HCT116 (cell line): ENCODE data around the gene ANKRD29. TPM values are rescaled to one million over a fixed set of nuclear protein-coding genes. Genes with fewer than 3 reads are reported as not detected.
A peak's percentile ranks its signal among the peaks of the same experiment; 100 is the strongest.

Experiments
- ATAC-seq: fragments of 200-7000 bp; cut with Tn5 transposase; 2 replicates; pipeline ENCODE4 v1.9.1; 2020; ENCODE audit warnings: mild to moderate bottlenecking, moderate library complexity
- BruUV-seq: library from RNA; stranded (reverse); fragments of 400-500 nt; replicated peaks from 2 replicates; lab custom pipeline; 2021; lab: Mats Ljungman, UMichigan
- CTCF ChIA-PET: fragments of 300-600 bp; sonication (Branson Sonifier 250); formaldehyde crosslinking; loops from one replicate; lab custom pipeline; 2021; ENCODE audit warnings: antibody characterized with exemption; lab: Charles Lee
- POLR2A ChIA-PET: fragments of 300-600, 350-600 bp; sonication (Branson Sonifier 250); formaldehyde crosslinking; loops from one replicate; lab custom pipeline; 2021; ENCODE audit warnings: antibody characterized with exemption; lab: Charles Lee
- RAD21 ChIA-PET, 2 experiments: fragments of 300-600 bp; sonication (Branson Sonifier 250); formaldehyde crosslinking; loops; one replicate each; lab custom pipeline; 2023; ENCODE audit warnings: low total read pairs in 2 of 2; ENCODE audit not compliant: uncharacterized antibody in 2 of 2, unreplicated experiment in 2 of 2, low non-redundant PET in 1 of 2; lab: Charles Lee
- DNase-seq: peaks from one replicate; pipeline ENCODE4 v3.0.0-alpha.2; 2010; ENCODE audit warnings: low read depth, low spot score
- H2AFZ ChIP-seq: fragments of 200-600 bp; shearing (Covaris generic), sonication (generic); 2 replicates; pipeline ENCODE4 v1.6.1; 2017; ENCODE audit warnings: low read depth, mixed run types, mixed read lengths, antibody characterized with exemption, low read length; ENCODE audit not compliant: poor library complexity, severe bottlenecking
- H3K27ac ChIP-seq: 2 replicates; pipeline ENCODE4 v1.5.1; 2012; ENCODE audit warnings: low read depth, low read length
- H3K27me3 ChIP-seq: fragments of 200-600 bp; sonication (generic); 2 replicates; pipeline ENCODE4 v1.6.1; 2016; ENCODE audit warnings: mixed run types, low read length, mixed read lengths; ENCODE audit not compliant: insufficient read depth
- H3K36me3 ChIP-seq, 2 experiments: fragments of 200-500 bp in 1 of 2; fragments of 200-600 bp in 1 of 2; sonication (Bioruptor generic) in 1 of 2; sonication (generic) in 1 of 2; 2 replicates each; pipeline versions ENCODE4 v1.5.1 to v1.6.1; 2014 to 2016; ENCODE audit warnings: low read length in 2 of 2, inconsistent platforms in 1 of 2, mixed read lengths in 1 of 2, mixed run types in 1 of 2; ENCODE audit not compliant: insufficient read depth in 2 of 2, control insufficient read depth in 1 of 2
- H3K4me1 ChIP-seq, 2 experiments: fragments of 200-600 bp in 1 of 2; sonication (generic) in 1 of 2; 2 replicates each; pipeline versions ENCODE4 v1.5.1 to v1.6.1; 2012 to 2017; ENCODE audit warnings: low read length in 2 of 2, inconsistent platforms in 1 of 2, mild to moderate bottlenecking in 1 of 2, mixed read lengths in 1 of 2, mixed run types in 1 of 2, moderate library complexity in 1 of 2; ENCODE audit not compliant: insufficient read depth in 2 of 2, control insufficient read depth in 1 of 2
- H3K4me2 ChIP-seq: fragments of 200-600 bp; sonication (generic); 2 replicates; pipeline ENCODE4 v1.6.1; 2017; ENCODE audit warnings: mixed run types, low read length, mixed read lengths
- H3K4me3 ChIP-seq, 2 experiments: fragments of 200-600 bp in 1 of 2; sonication (generic) in 1 of 2; replicated peaks in 1 of 2; 2 replicates each; pipeline ENCODE4 v1.5.1; 2011 to 2016; ENCODE audit warnings: low read length in 2 of 2, control low read depth in 1 of 2, low read depth in 1 of 2, mild to moderate bottlenecking in 1 of 2, mixed read lengths in 1 of 2, mixed run types in 1 of 2
- H3K79me2 ChIP-seq: fragments of 200-600 bp; sonication (generic); 2 replicates; pipeline ENCODE4 v1.6.1; 2017; ENCODE audit warnings: mild to moderate bottlenecking, mixed run types, low read length, moderate library complexity, mixed read lengths; ENCODE audit not compliant: insufficient read depth
- H3K9ac ChIP-seq: fragments of 200-600 bp; sonication (generic); 2 replicates; pipeline ENCODE4 v1.6.1; 2016; ENCODE audit warnings: low read length, mixed read lengths
- H3K9me2 ChIP-seq: fragments of 200-600 bp; sonication (generic), shearing (Covaris generic); 2 replicates; pipeline ENCODE4 v1.6.1; 2017; ENCODE audit warnings: mixed run types, mild to moderate bottlenecking, moderate library complexity; ENCODE audit not compliant: insufficient read depth
- H3K9me3 ChIP-seq, 2 experiments: fragments of 200-500 bp in 1 of 2; fragments of 200-600 bp in 1 of 2; sonication (Bioruptor generic) in 1 of 2; sonication (generic) in 1 of 2; 2 replicates each; pipeline ENCODE4 v1.6.1; 2014 to 2017; ENCODE audit warnings: low read length in 2 of 2, mixed read lengths in 2 of 2, inconsistent platforms in 1 of 2, low read depth in 1 of 2, mild to moderate bottlenecking in 1 of 2, mixed run types in 1 of 2, moderate library complexity in 1 of 2; ENCODE audit not compliant: control insufficient read depth in 1 of 2, insufficient read depth in 1 of 2
- H4K20me1 ChIP-seq: fragments of 200-600 bp; sonication (generic), shearing (Covaris generic); 2 replicates; pipeline ENCODE4 v1.6.1; 2017; ENCODE audit warnings: mixed run types, mild to moderate bottlenecking, moderate library complexity; ENCODE audit not compliant: insufficient read depth
- CBX3 ChIP-seq: IDR thresholded peaks from 2 replicates; pipeline ENCODE4 v1.6.1; 2012; ENCODE audit warnings: low read depth
- CEBPB ChIP-seq: IDR thresholded peaks from 2 replicates; pipeline ENCODE4 v1.6.1; 2012; ENCODE audit warnings: low read depth
- CTCF ChIP-seq, 3 experiments: fragments of 200-600 bp in 1 of 3; sonication (generic) in 1 of 3; IDR thresholded peaks in 2 of 3; conservative IDR thresholded peaks in 1 of 3; 2 replicates each; pipeline ENCODE4 v1.5.1; 2012 to 2017; ENCODE audit warnings: low read depth in 2 of 3, low read length in 2 of 3, antibody characterized with exemption in 1 of 3, borderline replicate concordance in 1 of 3, control low read depth in 1 of 3, mild to moderate bottlenecking in 1 of 3, mixed read lengths in 1 of 3, mixed run types in 1 of 3, moderate library complexity in 1 of 3; ENCODE audit not compliant: insufficient read depth in 1 of 3
- EGR1 ChIP-seq: IDR thresholded peaks from 2 replicates; pipeline ENCODE4 v1.6.1; 2012; ENCODE audit warnings: low read depth
- EZH2 ChIP-seq: fragments of 200-600 bp; sonication (generic); IDR thresholded peaks from 2 replicates; pipeline ENCODE4 v1.6.1; 2017; ENCODE audit warnings: antibody characterized with exemption, mixed run types
- EZH2phosphoT487 ChIP-seq: fragments of 200-600 bp; IDR thresholded peaks from 2 replicates; pipeline ENCODE4 v1.6.1; 2018; ENCODE audit warnings: antibody characterized with exemption, borderline replicate concordance
- FOSL1 ChIP-seq: IDR thresholded peaks from 2 replicates; pipeline ENCODE4 v1.6.1; 2012; ENCODE audit warnings: low read depth
- JUND ChIP-seq: IDR thresholded peaks from 2 replicates; pipeline ENCODE4 v1.6.1; 2012
- MAX ChIP-seq: IDR thresholded peaks from 2 replicates; pipeline ENCODE4 v1.6.1; 2012
- POLR2A ChIP-seq: IDR thresholded peaks from 2 replicates; pipeline ENCODE4 v1.7.0; 2011; ENCODE audit warnings: borderline replicate concordance; ENCODE audit not compliant: insufficient read depth, insufficient read length; ENCODE audit errors: extremely low read depth
- POLR2AphosphoS5 ChIP-seq: IDR thresholded peaks from 2 replicates; pipeline ENCODE4 v1.6.1; 2011; ENCODE audit warnings: mild to moderate bottlenecking, low read depth, low read length, moderate library complexity
- RAD21 ChIP-seq: IDR thresholded peaks from 2 replicates; pipeline ENCODE4 v1.6.1; 2012; ENCODE audit warnings: low read depth, mild to moderate bottlenecking
- SIN3A ChIP-seq: IDR thresholded peaks from 2 replicates; pipeline ENCODE4 v1.6.1; 2012; ENCODE audit warnings: low read depth
- SRF ChIP-seq: IDR thresholded peaks from 2 replicates; pipeline ENCODE4 v1.6.1; 2012; ENCODE audit warnings: low read depth
- TCF7L2 ChIP-seq: IDR thresholded peaks from 2 replicates; pipeline ENCODE4 v1.7.0; 2011; ENCODE audit warnings: borderline replicate concordance, inconsistent platforms; ENCODE audit not compliant: insufficient read depth, insufficient read length; ENCODE audit errors: extremely low read depth
- YY1 ChIP-seq: IDR thresholded peaks from 2 replicates; pipeline ENCODE4 v1.6.1; 2011; ENCODE audit warnings: low read length, low read depth, moderate library complexity, mild to moderate bottlenecking; ENCODE audit not compliant: insufficient replicate concordance; ENCODE audit errors: extremely low read depth
- ZBTB33 ChIP-seq: IDR thresholded peaks from 2 replicates; pipeline ENCODE4 v1.6.1; 2011; ENCODE audit warnings: mild to moderate bottlenecking, low read length, moderate library complexity; ENCODE audit not compliant: insufficient replicate concordance; ENCODE audit errors: extremely low read depth
- ZFX ChIP-seq: fragments of 450-650 bp; IDR thresholded peaks from 2 replicates; pipeline ENCODE4 v1.6.1; 2017
- ZNF274 ChIP-seq: fragments of 200-500 bp; sonication (Bioruptor generic); IDR thresholded peaks from 2 replicates; pipeline ENCODE4 v1.6.1; 2014; ENCODE audit warnings: mild to moderate bottlenecking, low read depth, low read length, inconsistent platforms
- intact Hi-C: fragments of 100-400 bp; cut with micrococcal nuclease; formaldehyde crosslinking; loops from 2 replicates; pipeline ENCODE4 v1.10.0; 2022
- total RNA-seq: library from RNA; stranded (reverse); gene quantifications from one replicate; pipeline ENCODE4 v1.2.1, GENCODE V29; 2021; ENCODE audit not compliant: unreplicated experiment
- TF ChIP-seq, protein P1 (sequence below): IDR thresholded peaks from 2 replicates; pipeline ENCODE4 v1.6.1; 2012

Gene ANKRD29
- total RNA-seq, 1 experiment from 2014 or later = 8.8 TPM

GRCh38 chr18:23703057-23703986 lies 40.6 kb upstream of the ANKRD29 start (continued):
- TF ChIP-seq TCF7L2 (no peak), POLR2AphosphoS5 (no peak), ZNF274 (no peak), SRF (0 out of 2 replicates have a peak, but pooled peaks have one; percentile 33), CBX3 (no peak), RAD21 (peak; percentile 98)
- TF ChIP-seq, all 23 proteins: peak for 3

- ChIA-PET CTCF (interaction anchor here (0.6 to 3.6 kb wide), 42 partner anchors 9 to 904 kb away, joined by 3 to 178 read pairs (median 6); partner anchors contain the start of genes RBBP8 and RMC1), RAD21 (interaction anchor here (1.0 to 2.6 kb wide), 18 partner anchors 8 to 204 kb away, joined by 3 to 28 read pairs (median 6); no protein-coding TSS in a partner anchor), POLR2A (interaction anchor here (1.0 to 1.7 kb wide), 5 partner anchors 9 to 187 kb away, joined by 3 to 8 read pairs (median 3); no protein-coding TSS in a partner anchor)
- no peaks in the 10 kb centered on the region for H3K79me2 ChIP-seq
- peaks cover 11 to 19% of the 10 kb centered on the region in 2 experiments for H3K4me1 ChIP-seq
- TF ChIP-seq SIN3A (no peak), CEBPB (no peak), FOSL1 (no peak), CTCF (IDR thresholded peaks at IDR 0.05 in 2 of 3, conservative IDR thresholded peaks at IDR 0.05 in 1 of 3; ENCODE audit: borderline replicate concordance in 1 of 3, insufficient read depth in 1 of 3, low read depth in 2 of 3, low read length in 2 of 3) (no peak), EZH2phosphoT487 (no peak), EZH2 (no peak), YY1 (no peak), MAX (no peak), JUND (no peak), ZBTB33 (no peak), CBX3 (no peak), ZFX (no peak), POLR2A (no peak), EGR1 (no peak), RAD21 (no peak), TCF7L2 (no peak)
- TF ChIP-seq, protein P1, sequence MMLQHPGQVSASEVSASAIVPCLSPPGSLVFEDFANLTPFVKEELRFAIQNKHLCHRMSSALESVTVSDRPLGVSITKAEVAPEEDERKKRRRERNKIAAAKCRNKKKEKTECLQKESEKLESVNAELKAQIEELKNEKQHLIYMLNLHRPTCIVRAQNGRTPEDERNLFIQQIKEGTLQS = no peak
- H3K9me2 ChIP-seq = no peaks in the 10 kb centered on the region
- H2AFZ ChIP-seq = peak overlapping the region; percentile 3
- H3K4me3 ChIP-seq = no peak overlapping the region
- ATAC-seq = peak; percentile 47
- H3K36me3 ChIP-seq = no peaks in the 10 kb centered on the region
- no peaks in the 10 kb centered on the region for H3K9me3 ChIP-seq
- H3K27ac ChIP-seq = no peak overlapping the region
- intact Hi-C loops = loop anchor here (1.0 to 10.0 kb wide), 5 partner anchors 80 to 412 kb away; no protein-coding TSS in a partner anchor
- H3K9ac ChIP-seq = no peak overlapping the region
- H3K4me2 ChIP-seq = peak overlapping the region; percentile 46
- no peaks in the 10 kb centered on the region for H4K20me1 ChIP-seq
- H3K27me3 ChIP-seq = no peaks in the 10 kb centered on the region
- no peak for DNase-seq
- BruUV-seq = no TSS peak
Measured at GRCh38 chr18:23702606-23703005, 39.9 kb upstream of the ANKRD29 start.
